Psoas muscle (tissue), 8 donors: ENCODE measurements around the gene BTBD19. TPM values are rescaled to one million over a fixed set of nuclear protein-coding genes. Genes with fewer than 3 reads are reported as not detected.
"Not testable (repeated sequence)": the region's sequence is repeated elsewhere in the genome, so short reads cannot be mapped to it uniquely, and the experiment has no call there.

ENCODE experiments used
- ATAC-seq, 4 donors: fragments of 200-7000 bp; cut with Tn5 transposase; one replicate each; pipeline ENCODE4 v1.9.1; 2020; ENCODE audit warnings: moderate library complexity in 3 of 4, mild to moderate bottlenecking in 2 of 4
- DNase-seq, 2 donors: peaks; one replicate each; pipeline ENCODE4 v3.0.0-alpha.2; 2020
- H3K27ac ChIP-seq: fragments of 200-600 bp; one replicate; pipeline ENCODE4 v1.8.0; 2022
- H3K27me3 ChIP-seq, 3 donors: fragments of 200-600 bp in 1 of 3; one replicate each; pipeline versions ENCODE4 v1.6.1 to v1.8.0; 2013 to 2022; ENCODE audit warnings: low read length in 2 of 3, mild to moderate bottlenecking in 2 of 3, moderate library complexity in 1 of 3; ENCODE audit not compliant: insufficient read depth in 3 of 3
- H3K36me3 ChIP-seq, 2 donors: fragments of 200-600 bp in 1 of 2; one replicate each; pipeline versions ENCODE4 v1.6.1 to v1.8.0; 2013 to 2022; ENCODE audit warnings: low read depth in 1 of 2, mild to moderate bottlenecking in 1 of 2, moderate library complexity in 1 of 2; ENCODE audit not compliant: insufficient read depth in 1 of 2
- H3K4me1 ChIP-seq: fragments of 200-600 bp; one replicate; pipeline ENCODE4 v1.8.0; 2022
- H3K4me3 ChIP-seq: fragments of 200-600 bp; one replicate; pipeline ENCODE4 v1.8.0; 2022; ENCODE audit warnings: mild to moderate bottlenecking
- H3K9me3 ChIP-seq: fragments of 200-600 bp; one replicate; pipeline ENCODE4 v1.8.0; 2022
- WGBS, 3 donors: extraction: QIAGEN DNeasy Blood & Tissue Kit; methylation state at CpG; one replicate each; pipeline versions ENCODE4 v1.1.6 to v1.1.7; 2013; 5-methylcytosine and 5-hydroxymethylcytosine counted together
- intact Hi-C, 2 donors: fragments of 100-400 bp; cut with DNase I; formaldehyde crosslinking; loops; one replicate each; pipeline versions ENCODE4 v1.11.0 to v1.14.2; 2022
- polyA plus RNA-seq, 3 donors: library from polyadenylated mRNA; stranded (reverse); fragments of 200-250 nt; gene quantifications; one replicate each; pipeline ENCODE4 v1.2.3, GENCODE V29; 2013
- total RNA-seq, 4 donors: library from RNA; stranded (reverse); fragmentation: NEBNext Ultra II Directional in 2 of 4; extraction: Animal tissue kit (Norgen Biotek cat#: 25700) in 2 of 4; gene quantifications; one replicate each; pipeline versions ENCODE4 v1.2.1 to v1.2.4, GENCODE V29; 2021 to 2023
- TF ChIP-seq, protein P1 (sequence below): fragments of 200-600 bp; IDR thresholded peaks from one replicate; pipeline ENCODE4 v1.8.0; 2022; ENCODE audit warnings: antibody characterized with exemption
- donor health status: healthy with polysubstance abuse.
- donor health status: DM: no; HTN: no; CAD: no; lungs with moderate emphysema.
- donor health status: Bipolar disorder and iron deficiency.
- donor health status: healthy.
- donor health status: DM: yes; HTN: yes; CAD: no.
- donor health status: DM: no; HTN: no; CAD: no.
- donor health status: DM: no; HTN: no; CAD: no.
- donor health status: DM: yes; HTN: yes; CAD: no.

BTBD19 gene
- total and polyA plus RNA-seq, 7 donors = 0.35 to 1.8 (median 1.2) TPM

DNA sequence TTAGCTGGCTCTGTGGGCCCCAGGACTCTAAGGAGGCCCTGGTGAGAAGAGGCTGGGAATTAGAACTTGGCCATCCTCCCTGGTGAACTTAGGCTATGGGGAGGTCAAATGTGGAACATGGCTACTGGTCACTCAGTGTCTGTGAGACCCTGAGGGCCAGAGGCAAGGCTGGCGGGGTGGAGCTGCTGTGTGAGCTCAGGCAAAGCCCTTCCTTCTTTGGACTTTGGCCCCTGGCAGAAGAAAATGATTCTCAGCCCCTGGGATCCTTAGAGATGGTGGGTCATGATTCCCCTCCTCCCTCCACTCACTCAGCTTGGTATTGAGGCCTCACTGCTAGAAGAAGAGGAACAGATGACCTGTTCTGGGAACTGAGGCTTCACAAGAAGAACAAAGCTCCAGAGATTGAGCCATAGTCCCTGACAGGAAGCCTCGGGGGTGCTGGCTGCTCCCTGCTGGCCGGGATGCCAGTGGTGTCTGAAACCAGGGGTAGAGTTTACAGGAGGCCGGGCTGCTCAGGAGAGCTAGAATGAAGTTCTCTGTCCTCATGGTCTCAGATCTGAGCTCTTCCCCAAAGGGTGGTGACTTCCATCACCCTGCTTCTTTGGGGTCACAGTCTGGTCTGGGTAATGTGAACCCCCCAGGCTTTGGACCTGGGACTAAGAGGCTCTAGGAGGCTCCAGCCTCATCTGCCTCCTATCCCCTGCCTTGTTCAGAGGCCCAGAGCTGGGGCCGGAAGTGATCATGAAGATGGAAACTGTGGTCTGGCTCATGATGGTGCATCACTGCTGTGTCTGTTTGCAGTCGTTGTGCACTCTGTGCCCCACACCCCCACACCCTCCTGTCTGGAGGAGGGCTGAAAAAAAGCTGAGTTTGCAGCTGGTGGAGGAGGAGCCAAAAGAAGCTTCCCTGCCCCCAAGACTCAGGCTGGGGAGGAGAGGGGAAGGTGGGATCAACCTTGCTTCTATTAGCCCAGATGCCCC lies 905 bp downstream of the BTBD19 start:
- H3K4me3 ChIP-seq = peak overlapping the region; percentile 51
- H3K27ac ChIP-seq = peak overlapping the region; percentile 94
- H3K27me3 ChIP-seq = no peaks in the 10 kb centered on the region
- WGBS, 3 donors = 37 to 50% (median 46%) methylated on average over 6 of the region's 6 CpGs
- peaks cover 32% of the 10 kb centered on the region for H3K4me1 ChIP-seq
- peak; percentile 68 to 72 for DNase-seq
- TF ChIP-seq, protein P1, sequence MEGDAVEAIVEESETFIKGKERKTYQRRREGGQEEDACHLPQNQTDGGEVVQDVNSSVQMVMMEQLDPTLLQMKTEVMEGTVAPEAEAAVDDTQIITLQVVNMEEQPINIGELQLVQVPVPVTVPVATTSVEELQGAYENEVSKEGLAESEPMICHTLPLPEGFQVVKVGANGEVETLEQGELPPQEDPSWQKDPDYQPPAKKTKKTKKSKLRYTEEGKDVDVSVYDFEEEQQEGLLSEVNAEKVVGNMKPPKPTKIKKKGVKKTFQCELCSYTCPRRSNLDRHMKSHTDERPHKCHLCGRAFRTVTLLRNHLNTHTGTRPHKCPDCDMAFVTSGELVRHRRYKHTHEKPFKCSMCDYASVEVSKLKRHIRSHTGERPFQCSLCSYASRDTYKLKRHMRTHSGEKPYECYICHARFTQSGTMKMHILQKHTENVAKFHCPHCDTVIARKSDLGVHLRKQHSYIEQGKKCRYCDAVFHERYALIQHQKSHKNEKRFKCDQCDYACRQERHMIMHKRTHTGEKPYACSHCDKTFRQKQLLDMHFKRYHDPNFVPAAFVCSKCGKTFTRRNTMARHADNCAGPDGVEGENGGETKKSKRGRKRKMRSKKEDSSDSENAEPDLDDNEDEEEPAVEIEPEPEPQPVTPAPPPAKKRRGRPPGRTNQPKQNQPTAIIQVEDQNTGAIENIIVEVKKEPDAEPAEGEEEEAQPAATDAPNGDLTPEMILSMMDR = no peak
- peaks cover 0 to 21% of the 10 kb centered on the region in 2 donors for H3K36me3 ChIP-seq
- intact Hi-C loops = no loop called here
- ATAC-seq = no peak
- H3K9me3 ChIP-seq = no peaks in the 10 kb centered on the region

DNA sequence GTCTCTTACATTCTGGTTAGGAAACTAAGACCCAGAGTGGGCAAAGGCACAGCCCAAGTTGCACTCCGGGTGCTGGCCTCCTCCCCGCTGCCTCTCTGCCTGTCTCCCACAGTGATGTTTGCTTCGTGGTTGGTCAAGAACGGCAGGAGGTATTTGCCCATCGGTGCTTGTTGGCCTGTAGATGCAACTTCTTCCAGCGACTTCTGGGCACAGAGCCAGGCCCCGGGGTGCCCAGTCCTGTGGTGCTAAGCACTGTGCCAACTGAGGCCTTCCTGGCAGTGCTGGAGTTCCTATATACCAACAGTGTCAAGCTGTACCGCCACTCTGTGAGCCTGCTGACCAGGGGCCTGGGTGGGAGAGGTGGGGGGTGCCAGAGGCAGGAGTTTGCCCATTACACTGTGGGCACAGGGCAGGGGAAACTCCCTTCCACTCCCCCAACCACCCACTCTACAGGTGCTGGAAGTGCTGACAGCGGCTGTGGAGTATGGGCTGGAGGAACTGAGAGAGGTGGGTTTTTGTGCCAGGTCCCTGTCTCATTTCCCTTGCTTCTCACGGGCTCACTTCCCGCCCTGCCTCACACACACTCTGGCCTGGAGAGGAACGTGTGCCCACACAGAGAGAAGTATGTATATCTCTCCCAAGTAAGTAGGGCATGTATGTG lies 1.9 kb downstream of the BTBD19 start:
- ATAC-seq (no peak), DNase-seq (peak; percentile 70 to 80)
- Histone ChIP-seq H3K4me3 (peak overlapping the region; percentile 51), H3K36me3 (peaks cover 0 to 11% of the 10 kb centered on the region in 2 donors), H3K27ac (peak overlapping the region; percentile 94), H3K9me3 (no peaks in the 10 kb centered on the region), H3K27me3 (no peaks in the 10 kb centered on the region), H3K4me1 (peaks cover 32% of the 10 kb centered on the region)
- TF ChIP-seq, protein P1 = no peak
- 44 to 65% (median 52%) methylated on average over 12 of the region's 12 CpGs for WGBS, 3 donors
- intact Hi-C loops = no loop called here

- intact Hi-C loops, H3K36me3 ChIP-seq, H3K27me3 ChIP-seq, H3K9me3 ChIP-seq, H3K4me3 ChIP-seq, ATAC-seq: not testable (repeated sequence)
- H3K27ac ChIP-seq = peak overlapping the region; percentile 94
- peak in 1 of 2 donors; percentile 17 for DNase-seq
- WGBS, 3 donors = 89 to 91% (median 90%) methylated on average over 4 of the region's 4 CpGs
- peaks cover 32% of the 10 kb centered on the region for H3K4me1 ChIP-seq
Observed at GRCh38 chr1:44810762-44811105, 2.4 kb downstream of the BTBD19 start.

- H3K36me3 ChIP-seq = peaks cover 0 to 1% of the 10 kb centered on the region in 2 donors
- H3K4me3 ChIP-seq = no peak overlapping the region
- WGBS, 3 donors = 78 to 84% (median 80%) methylated on average over 8 of the region's 8 CpGs
- no peaks in the 10 kb centered on the region for H3K9me3 ChIP-seq
- H3K27ac ChIP-seq = peak overlapping the region; percentile 94
- intact Hi-C loops = no loop called here
- DNase-seq (no peak), ATAC-seq (no peak)
- no peaks in the 10 kb centered on the region for H3K27me3 ChIP-seq
- H3K4me1 ChIP-seq = peaks cover 29% of the 10 kb centered on the region
- TF ChIP-seq, protein P1 = no peak
Observed at GRCh38 chr1:44811234-44811633, 2.9 kb downstream of the BTBD19 start.
